ENCODE measurements around the gene NALCN. TPM values are rescaled to one million over a fixed set of nuclear protein-coding genes. Genes with fewer than 3 reads are reported as not detected.

The NALCN gene
- total RNA-seq, 4 donors from 2014 or later: under 0.01 to 13.2 (median 1.4) TPM

- Histone ChIP-seq H3K27me3 (no peaks in the 10 kb centered on the region), H3K4me3 (no peak overlapping the region), H3K27ac (no peak overlapping the region), H3K4me1 (no peaks in the 10 kb centered on the region), H3K9me3 (no peaks in the 10 kb centered on the region), H3K36me3 (no peaks in the 10 kb centered on the region)
- intact Hi-C loops (cut with DNase I; ENCODE audit: low total_unique reads): no loop called here
- TF ChIP-seq POLR2A (IDR thresholded peaks at IDR 0.05) (no peak), CTCF (IDR thresholded peaks at IDR 0.05) (no peak)
- no peak for DNase-seq
Observed at GRCh38 chr13:101417501-101417900, 1.2 kb upstream of the NALCN start.

- H3K4me1 ChIP-seq: no peaks in the 10 kb centered on the region
- intact Hi-C loops (cut with DNase I; ENCODE audit: low total_unique reads): no loop called here
- H3K27ac ChIP-seq: no peak overlapping the region
- no peak for TF ChIP-seq CTCF (IDR thresholded peaks at IDR 0.05)
- TF ChIP-seq POLR2A (IDR thresholded peaks at IDR 0.05): no peak
- H3K27me3 ChIP-seq: no peaks in the 10 kb centered on the region
- DNase-seq: no peak
- H3K9me3 ChIP-seq: no peaks in the 10 kb centered on the region
- H3K36me3 ChIP-seq: no peaks in the 10 kb centered on the region
- H3K4me3 ChIP-seq: no peak overlapping the region
Observed at GRCh38 chr13:101417043-101417406, 717 bp upstream of the NALCN start.

GRCh38 chr13:101415358-101416174, 742 bp downstream of the NALCN start:
- intact Hi-C loops (cut with DNase I; ENCODE audit: low total_unique reads): no loop called here
- Histone ChIP-seq H3K36me3 (no peaks in the 10 kb centered on the region), H3K27ac (no peak overlapping the region), H3K9me3 (no peaks in the 10 kb centered on the region), H3K27me3 (no peaks in the 10 kb centered on the region), H3K4me3 (peak overlapping the region in 1 of 2 donors; percentile 16), H3K4me1 (no peaks in the 10 kb centered on the region)
- TF ChIP-seq POLR2A (IDR thresholded peaks at IDR 0.05) (no peak), CTCF (IDR thresholded peaks at IDR 0.05) (no peak)
- no peak for DNase-seq

- intact Hi-C loops (cut with DNase I; ENCODE audit: low total_unique reads): no loop called here
- Histone ChIP-seq H3K4me1 (no peaks in the 10 kb centered on the region), H3K9me3 (no peaks in the 10 kb centered on the region), H3K27ac (no peak overlapping the region), H3K4me3 (no peak overlapping the region), H3K27me3 (no peaks in the 10 kb centered on the region), H3K36me3 (no peaks in the 10 kb centered on the region)
- TF ChIP-seq CTCF (IDR thresholded peaks at IDR 0.05): no peak
- no peak for TF ChIP-seq POLR2A (IDR thresholded peaks at IDR 0.05)
- no peak for DNase-seq
Observed at GRCh38 chr13:101412076-101412475, 4.2 kb downstream of the NALCN start.

- Histone ChIP-seq H3K27me3 (no peaks in the 10 kb centered on the region), H3K4me1 (no peaks in the 10 kb centered on the region), H3K9me3 (no peaks in the 10 kb centered on the region), H3K27ac (no peak overlapping the region), H3K4me3 (no peak overlapping the region), H3K36me3 (no peaks in the 10 kb centered on the region)
- TF ChIP-seq CTCF (IDR thresholded peaks at IDR 0.05) (no peak), POLR2A (IDR thresholded peaks at IDR 0.05) (no peak)
- intact Hi-C loops (cut with DNase I; ENCODE audit: low total_unique reads): no loop called here
- DNase-seq: no peak
Observed at GRCh38 chr13:101408992-101409656, 7.2 kb downstream of the NALCN start.

All from uterus (tissue), 4 donors.